Measurements from ENCODE around the gene KCNG3.

DNA sequence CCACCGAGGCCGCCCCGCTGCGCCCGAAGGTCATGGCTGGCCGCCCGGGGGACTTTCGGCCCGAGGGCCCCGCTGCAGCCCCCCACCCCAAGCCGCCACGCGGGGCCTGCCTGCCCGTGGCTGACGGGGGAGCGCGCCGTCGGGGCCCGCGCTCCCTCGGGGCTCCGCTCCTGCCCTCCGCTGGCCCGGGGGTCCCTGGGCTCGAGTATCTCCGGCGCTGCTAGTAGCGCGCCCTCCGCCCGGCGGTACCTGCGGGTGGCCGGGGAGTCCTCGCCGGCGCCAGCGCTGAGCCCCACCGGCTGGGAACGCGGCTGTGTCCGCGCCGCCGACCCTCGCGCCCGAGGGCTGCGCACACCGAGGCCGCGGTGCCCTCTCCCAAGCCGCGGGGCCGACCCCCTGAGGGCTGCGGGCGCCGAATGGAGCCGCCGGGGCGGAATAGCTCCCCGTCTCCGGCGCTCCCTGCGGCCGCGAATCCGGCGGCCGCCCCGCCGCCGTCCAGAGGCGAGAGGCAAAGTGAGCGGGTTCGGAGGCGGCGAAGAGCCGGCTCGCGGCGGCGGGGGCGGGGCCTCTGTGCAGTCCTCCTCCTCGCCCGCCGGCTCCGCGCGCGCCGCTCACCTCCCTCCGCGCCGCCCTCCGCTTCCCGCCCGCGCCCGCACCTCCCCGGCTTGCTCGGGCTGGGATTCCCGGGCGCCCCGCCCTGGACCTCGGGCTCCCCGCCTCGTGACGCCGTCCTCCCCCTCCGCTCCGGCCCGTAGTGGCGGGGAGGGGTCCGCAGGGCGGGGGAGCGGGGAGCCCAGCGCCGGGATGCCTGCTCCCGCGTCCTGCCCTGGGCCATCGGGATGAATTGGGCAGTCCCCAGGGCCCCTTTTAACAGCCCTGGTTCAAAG, at the start of gene KCNG3:
- TF ChIP-seq ZKSCAN1 (IDR thresholded peaks at IDR 0.05; ENCODE audit: low read length) (no peak), NR1H2 (CRISPR knock-in tag; IDR thresholded peaks at IDR 0.05; ENCODE audit: borderline replicate concordance, low read depth) (no peak), POLR2A (IDR thresholded peaks at IDR 0.05; ENCODE audit: insufficient read depth in 1 of 2, low read depth in 2 of 2, low read length in 2 of 2) (peak; percentile 78 to 86), EP300 (IDR thresholded peaks at IDR 0.05; ENCODE audit: low read depth in 2 of 2, low read length in 2 of 2) (peak in 1 of 2 experiments; percentile 47; a peak in 1 of 4 replicates), EP300 (CRISPR knock-in tag; IDR thresholded peaks at IDR 0.05; ENCODE audit: borderline replicate concordance) (no peak), BHLHE40 (IDR thresholded peaks at IDR 0.05; ENCODE audit: low read length) (no peak), FIP1L1 (IDR thresholded peaks at IDR 0.05; ENCODE audit: borderline replicate concordance, insufficient read depth, low read depth, low read length) (no peak)
- TF ChIP-seq, protein P1, sequence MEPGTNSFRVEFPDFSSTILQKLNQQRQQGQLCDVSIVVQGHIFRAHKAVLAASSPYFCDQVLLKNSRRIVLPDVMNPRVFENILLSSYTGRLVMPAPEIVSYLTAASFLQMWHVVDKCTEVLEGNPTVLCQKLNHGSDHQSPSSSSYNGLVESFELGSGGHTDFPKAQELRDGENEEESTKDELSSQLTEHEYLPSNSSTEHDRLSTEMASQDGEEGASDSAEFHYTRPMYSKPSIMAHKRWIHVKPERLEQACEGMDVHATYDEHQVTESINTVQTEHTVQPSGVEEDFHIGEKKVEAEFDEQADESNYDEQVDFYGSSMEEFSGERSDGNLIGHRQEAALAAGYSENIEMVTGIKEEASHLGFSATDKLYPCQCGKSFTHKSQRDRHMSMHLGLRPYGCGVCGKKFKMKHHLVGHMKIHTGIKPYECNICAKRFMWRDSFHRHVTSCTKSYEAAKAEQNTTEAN (CRISPR knock-in tag; conservative IDR thresholded peaks at IDR 0.05), result no peak
- TF ChIP-seq, protein P2, sequence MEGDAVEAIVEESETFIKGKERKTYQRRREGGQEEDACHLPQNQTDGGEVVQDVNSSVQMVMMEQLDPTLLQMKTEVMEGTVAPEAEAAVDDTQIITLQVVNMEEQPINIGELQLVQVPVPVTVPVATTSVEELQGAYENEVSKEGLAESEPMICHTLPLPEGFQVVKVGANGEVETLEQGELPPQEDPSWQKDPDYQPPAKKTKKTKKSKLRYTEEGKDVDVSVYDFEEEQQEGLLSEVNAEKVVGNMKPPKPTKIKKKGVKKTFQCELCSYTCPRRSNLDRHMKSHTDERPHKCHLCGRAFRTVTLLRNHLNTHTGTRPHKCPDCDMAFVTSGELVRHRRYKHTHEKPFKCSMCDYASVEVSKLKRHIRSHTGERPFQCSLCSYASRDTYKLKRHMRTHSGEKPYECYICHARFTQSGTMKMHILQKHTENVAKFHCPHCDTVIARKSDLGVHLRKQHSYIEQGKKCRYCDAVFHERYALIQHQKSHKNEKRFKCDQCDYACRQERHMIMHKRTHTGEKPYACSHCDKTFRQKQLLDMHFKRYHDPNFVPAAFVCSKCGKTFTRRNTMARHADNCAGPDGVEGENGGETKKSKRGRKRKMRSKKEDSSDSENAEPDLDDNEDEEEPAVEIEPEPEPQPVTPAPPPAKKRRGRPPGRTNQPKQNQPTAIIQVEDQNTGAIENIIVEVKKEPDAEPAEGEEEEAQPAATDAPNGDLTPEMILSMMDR (CRISPR knock-in tag; IDR thresholded peaks at IDR 0.05), result no peak
